ACC112 (cell line): Measurements from ENCODE around the gene RARS2.

Source experiments
- H2AFZ ChIP-seq: fragments of 200-600 bp; sonication (generic); one replicate; pipeline ENCODE4 v1.6.0; 2017; ENCODE audit warnings: antibody characterized with exemption, low read length; ENCODE audit not compliant: unreplicated experiment
- H3K27ac ChIP-seq: fragments of 200-600 bp; sonication (generic); 2 replicates; pipeline ENCODE4 v1.5.1; 2014; ENCODE audit warnings: low read depth, mild to moderate bottlenecking, antibody characterized with exemption, low read length, moderate library complexity
- H3K27me3 ChIP-seq: fragments of 200-600 bp; sonication (generic); 2 replicates; pipeline ENCODE4 v1.6.1; 2014; ENCODE audit warnings: mild to moderate bottlenecking, antibody characterized with exemption, low read length, moderate library complexity, mixed read lengths; ENCODE audit not compliant: insufficient read depth
- H3K36me3 ChIP-seq: fragments of 200-600 bp; sonication (generic); 2 replicates; pipeline ENCODE4 v1.6.1; 2016; ENCODE audit warnings: mild to moderate bottlenecking, antibody characterized with exemption, low read length, moderate library complexity, mixed read lengths; ENCODE audit not compliant: insufficient read depth
- H3K4me1 ChIP-seq: fragments of 200-600 bp; sonication (generic); one replicate; pipeline ENCODE4 v1.6.1; 2016; ENCODE audit warnings: low read length, mixed read lengths; ENCODE audit not compliant: insufficient read depth, unreplicated experiment, control insufficient read depth
- H3K4me3 ChIP-seq: fragments of 200-600 bp; sonication (generic); 2 replicates; pipeline ENCODE4 v1.5.1; 2014; ENCODE audit warnings: mild to moderate bottlenecking, low read depth, low read length
- H3K79me2 ChIP-seq: fragments of 200-600 bp; sonication (generic); one replicate; pipeline ENCODE4 v1.6.0; 2016; ENCODE audit warnings: low read length; ENCODE audit not compliant: control insufficient read depth, unreplicated experiment, insufficient read depth

The RARS2 gene

DNA sequence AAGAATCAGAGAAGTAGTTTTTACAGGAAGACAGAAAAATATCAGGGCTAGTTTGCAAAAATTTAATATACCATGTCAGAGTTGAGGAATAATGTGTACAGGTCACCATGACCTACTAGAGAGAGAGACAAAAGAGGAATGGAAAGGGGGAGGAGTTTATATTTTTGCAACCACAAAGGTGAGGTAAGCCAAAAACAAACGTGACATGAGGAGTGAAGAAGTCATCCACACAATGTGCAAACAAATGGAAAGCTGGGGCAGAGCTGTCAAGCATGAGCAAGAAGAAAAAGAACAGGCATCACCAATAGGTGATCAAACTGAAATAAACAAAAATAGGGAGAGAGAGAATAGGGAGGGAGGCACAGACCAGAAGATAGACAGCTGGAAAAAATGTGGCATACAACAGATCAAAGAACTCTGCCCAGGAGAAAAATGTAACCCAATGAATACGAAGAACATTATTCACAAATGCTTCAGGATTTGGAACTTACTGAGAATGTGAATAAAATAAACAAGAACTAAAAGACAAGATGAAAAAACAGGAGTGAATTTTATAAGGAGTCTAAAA, 15.5 kb downstream of the RARS2 start:
- Histone ChIP-seq H3K79me2 (peaks cover 76% of the 10 kb centered on the region), H3K36me3 (peaks cover 11% of the 10 kb centered on the region), H3K4me1 (peaks cover 15% of the 10 kb centered on the region), H3K27ac (no peak overlapping the region), H2AFZ (no peak overlapping the region), H3K4me3 (no peak overlapping the region), H3K27me3 (no peaks in the 10 kb centered on the region)

DNA sequence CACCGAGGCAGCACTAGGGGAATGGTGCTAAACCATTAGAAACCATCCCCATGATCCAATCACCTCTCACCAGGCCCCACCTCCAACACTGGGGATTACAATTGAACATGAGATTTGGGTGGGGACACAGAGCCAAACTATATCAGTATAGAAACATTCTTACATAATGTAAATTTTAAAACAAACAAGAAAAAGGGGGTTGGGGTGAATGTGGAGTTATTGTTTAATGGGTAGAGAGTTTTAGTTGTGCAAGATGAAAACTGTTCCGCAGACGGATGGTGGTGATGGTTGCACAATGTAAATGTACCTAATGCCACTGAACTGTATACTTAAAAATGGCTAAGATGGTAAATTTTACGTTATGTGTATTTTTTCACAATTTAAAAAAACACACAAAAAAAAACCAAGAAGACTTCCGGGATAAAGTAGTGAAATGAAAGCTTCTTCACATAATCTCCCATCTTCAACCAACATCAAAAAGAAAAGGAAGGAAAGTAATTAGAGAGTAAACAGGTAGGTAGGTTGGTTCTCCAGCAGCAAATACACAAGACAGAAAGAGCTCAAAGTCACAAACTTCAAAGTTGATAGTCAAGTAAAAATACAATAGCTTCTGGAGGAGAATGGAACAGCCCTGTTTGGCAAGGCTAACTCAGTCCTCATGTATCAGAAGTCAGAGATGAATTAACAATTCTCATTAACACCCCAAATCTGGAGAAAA, 16.3 kb downstream of the RARS2 start:
- H3K27me3 ChIP-seq, result no peaks in the 10 kb centered on the region
- H3K27ac ChIP-seq, result no peak overlapping the region
- H3K36me3 ChIP-seq, result peaks cover 14% of the 10 kb centered on the region
- no peak overlapping the region for H3K4me3 ChIP-seq
- peaks cover 75% of the 10 kb centered on the region for H3K79me2 ChIP-seq
- H2AFZ ChIP-seq, result no peak overlapping the region
- H3K4me1 ChIP-seq, result peaks cover 15% of the 10 kb centered on the region

DNA sequence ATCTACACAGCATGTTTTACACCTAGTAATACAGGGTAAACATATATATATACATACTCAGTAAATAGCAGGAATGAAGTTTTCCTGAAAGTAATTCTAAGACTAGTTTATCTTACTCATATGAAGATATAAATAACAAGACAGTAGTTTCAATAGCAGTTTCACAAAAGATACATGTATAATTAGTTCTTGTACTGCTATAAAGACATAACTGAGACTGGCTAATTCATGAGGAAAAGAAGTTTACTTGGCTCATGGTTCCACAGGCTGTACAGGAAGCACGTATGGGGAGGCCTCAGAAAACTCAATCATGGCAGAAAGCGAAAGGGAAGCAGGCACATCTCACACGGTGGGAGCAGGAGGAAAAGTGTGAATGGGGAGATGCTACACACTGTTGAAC, 16.9 kb downstream of the RARS2 start:
- peaks cover 15% of the 10 kb centered on the region for H3K4me1 ChIP-seq
- no peak overlapping the region for H3K27ac ChIP-seq
- no peak overlapping the region for H3K4me3 ChIP-seq
- peaks cover 14% of the 10 kb centered on the region for H3K36me3 ChIP-seq
- peaks cover 70% of the 10 kb centered on the region for H3K79me2 ChIP-seq
- H3K27me3 ChIP-seq, result no peaks in the 10 kb centered on the region
- no peak overlapping the region for H2AFZ ChIP-seq

DNA sequence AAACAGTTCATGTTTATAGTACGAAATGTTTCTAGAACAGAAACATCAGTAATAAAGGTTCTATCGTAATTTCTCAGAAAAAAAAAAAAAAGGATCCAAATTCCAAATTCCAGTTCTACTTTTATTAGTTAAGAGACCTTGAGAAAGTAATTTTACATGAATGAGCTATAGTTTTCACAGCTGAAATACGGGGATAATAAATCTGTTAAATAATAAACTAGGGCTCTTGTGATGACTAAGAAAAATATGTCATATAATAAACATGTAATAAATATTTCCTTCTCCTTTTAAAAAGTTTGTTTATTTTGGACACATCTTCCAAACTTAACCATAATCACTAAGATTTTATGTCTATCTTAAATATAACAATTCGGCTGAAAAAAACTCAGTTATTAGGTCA, 17.8 kb downstream of the RARS2 start:
- H3K27me3 ChIP-seq, result no peaks in the 10 kb centered on the region
- H3K79me2 ChIP-seq, result peaks cover 63% of the 10 kb centered on the region
- no peak overlapping the region for H3K4me3 ChIP-seq
- peaks cover 14% of the 10 kb centered on the region for H3K36me3 ChIP-seq
- H3K4me1 ChIP-seq, result peaks cover 15% of the 10 kb centered on the region
- no peak overlapping the region for H3K27ac ChIP-seq
- H2AFZ ChIP-seq, result no peak overlapping the region

DNA sequence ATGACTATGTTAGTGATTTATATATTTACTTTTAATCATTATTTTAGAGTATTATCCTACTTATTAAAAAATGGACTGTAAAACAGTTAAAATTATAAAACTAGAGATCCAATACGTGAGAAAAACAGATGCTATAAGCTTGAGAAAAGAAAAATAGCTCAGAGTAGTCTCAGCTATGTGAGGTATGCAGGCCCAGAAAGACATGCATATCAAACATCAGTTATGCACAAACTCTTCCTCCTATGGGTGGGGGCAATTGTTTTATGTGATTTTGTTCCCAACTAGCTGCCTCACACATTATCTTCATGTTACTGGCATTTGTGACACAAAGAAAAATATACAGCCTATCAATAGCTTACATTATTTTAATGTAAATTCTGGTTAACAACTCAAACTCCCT, 28.8 kb downstream of the RARS2 start:
- peaks cover 21% of the 10 kb centered on the region for H3K36me3 ChIP-seq
- peaks cover 10% of the 10 kb centered on the region for H3K79me2 ChIP-seq
- H3K4me3 ChIP-seq, result no peak overlapping the region
- no peaks in the 10 kb centered on the region for H3K4me1 ChIP-seq
- no peak overlapping the region for H3K27ac ChIP-seq
- no peak overlapping the region for H2AFZ ChIP-seq
- H3K27me3 ChIP-seq, result no peaks in the 10 kb centered on the region

DNA sequence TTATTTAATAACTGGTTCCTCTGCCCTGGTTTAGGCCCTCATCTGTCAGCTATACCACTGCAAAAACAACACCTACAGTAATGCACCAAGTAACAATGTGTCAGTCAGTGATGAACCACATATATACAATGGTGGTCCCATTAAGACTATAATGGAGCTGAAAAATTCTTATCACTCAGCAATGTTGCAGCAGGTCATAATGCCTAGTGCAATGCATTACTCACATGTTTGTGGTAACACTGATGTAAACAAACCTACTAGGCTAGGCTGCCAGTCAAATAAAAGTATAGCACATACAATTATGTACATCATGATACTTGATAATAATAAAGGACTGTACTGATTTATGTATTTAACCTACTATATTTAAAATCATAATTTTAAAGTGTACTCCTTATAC, 31.3 kb downstream of the RARS2 start:
- H2AFZ ChIP-seq, result no peak overlapping the region

DNA sequence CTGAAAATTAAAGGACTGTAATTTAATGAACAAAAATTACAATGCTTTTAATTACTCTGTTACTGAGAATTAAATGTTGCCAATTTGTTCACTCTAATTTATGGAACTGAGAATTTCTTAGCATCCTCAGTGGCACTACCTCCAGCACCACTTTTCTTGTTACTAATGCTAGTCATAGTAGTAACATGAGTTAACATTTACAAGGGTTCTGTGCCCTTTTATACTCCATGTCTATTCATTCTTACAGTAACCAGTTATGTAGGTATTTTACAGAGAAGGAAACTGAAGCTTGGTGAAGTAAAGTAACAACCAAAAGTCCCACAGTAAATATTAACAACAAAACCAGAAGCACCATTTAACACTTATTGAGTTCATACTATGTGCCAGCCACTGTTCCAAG, 34.3 kb downstream of the RARS2 start:
- Histone ChIP-seq H3K36me3 (peaks cover 18% of the 10 kb centered on the region), H3K27me3 (no peaks in the 10 kb centered on the region), H2AFZ (no peak overlapping the region), H3K4me1 (no peaks in the 10 kb centered on the region), H3K27ac (no peak overlapping the region), H3K79me2 (no peaks in the 10 kb centered on the region), H3K4me3 (no peak overlapping the region)

More for the DNA sequence above, 31.3 kb downstream of the RARS2 start:
- Histone ChIP-seq H3K4me3 (no peak overlapping the region), H3K4me1 (no peaks in the 10 kb centered on the region), H3K79me2 (no peaks in the 10 kb centered on the region), H3K27me3 (no peaks in the 10 kb centered on the region), H3K36me3 (peaks cover 24% of the 10 kb centered on the region), H3K27ac (no peak overlapping the region)

DNA sequence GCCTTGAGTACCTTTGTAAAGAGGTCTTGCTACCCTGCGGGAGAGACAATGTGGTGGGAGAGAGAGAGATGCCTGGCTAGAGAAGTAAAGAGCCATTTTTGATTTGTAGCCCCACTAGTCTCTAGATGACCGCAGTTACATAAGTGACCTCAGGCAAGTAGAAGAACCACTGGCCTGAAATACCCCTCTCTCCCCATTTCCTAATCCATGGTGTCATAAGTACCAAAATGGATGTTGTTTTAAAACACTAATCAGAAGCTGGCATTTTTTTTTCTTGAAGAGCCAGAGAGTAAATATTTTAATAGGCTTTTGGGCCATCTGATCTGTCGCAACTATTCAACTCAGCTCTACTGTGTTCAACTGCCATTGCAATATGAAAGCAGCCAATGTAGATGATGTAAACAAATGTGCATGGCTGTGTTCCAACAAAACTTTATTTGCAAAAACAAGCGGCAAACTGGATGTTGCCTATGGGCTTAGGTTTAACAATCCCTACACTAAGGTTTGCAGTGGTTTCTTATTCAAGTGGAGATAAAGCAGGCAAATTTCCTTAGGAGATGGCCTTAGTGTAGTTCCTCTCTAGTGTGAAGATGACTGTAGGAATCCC, 36.5 kb downstream of the RARS2 start:
- H3K36me3 ChIP-seq, result peaks cover 22% of the 10 kb centered on the region
- H2AFZ ChIP-seq, result no peak overlapping the region

DNA sequence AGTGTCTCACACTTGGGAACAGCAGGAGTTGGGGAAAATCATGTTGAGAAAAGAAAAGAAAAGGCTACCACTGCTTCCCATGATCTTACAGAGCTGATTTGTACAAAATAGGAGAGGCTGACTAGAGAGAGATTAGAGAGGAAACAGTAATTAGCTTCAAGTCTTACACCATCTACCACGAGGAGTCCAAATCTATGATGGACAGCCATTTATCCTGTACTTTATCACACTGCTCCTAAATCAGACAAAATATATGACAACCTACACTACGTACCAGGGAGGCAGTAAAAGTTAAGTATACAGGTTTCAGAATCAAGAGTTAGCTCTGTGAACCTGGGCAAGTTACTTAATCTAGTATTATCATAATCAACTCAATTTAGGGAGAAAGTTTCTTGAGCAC, 38.0 kb downstream of the RARS2 start:
- no peaks in the 10 kb centered on the region for H3K79me2 ChIP-seq
- H2AFZ ChIP-seq, result no peak overlapping the region
- no peaks in the 10 kb centered on the region for H3K27me3 ChIP-seq
- no peaks in the 10 kb centered on the region for H3K4me1 ChIP-seq
- H3K27ac ChIP-seq, result no peak overlapping the region
- H3K4me3 ChIP-seq, result no peak overlapping the region
- H3K36me3 ChIP-seq, result peaks cover 26% of the 10 kb centered on the region

More for the DNA sequence above, 36.5 kb downstream of the RARS2 start:
- no peaks in the 10 kb centered on the region for H3K4me1 ChIP-seq
- H3K27ac ChIP-seq, result no peak overlapping the region
- no peak overlapping the region for H3K4me3 ChIP-seq
- H3K79me2 ChIP-seq, result no peaks in the 10 kb centered on the region
- no peaks in the 10 kb centered on the region for H3K27me3 ChIP-seq

DNA sequence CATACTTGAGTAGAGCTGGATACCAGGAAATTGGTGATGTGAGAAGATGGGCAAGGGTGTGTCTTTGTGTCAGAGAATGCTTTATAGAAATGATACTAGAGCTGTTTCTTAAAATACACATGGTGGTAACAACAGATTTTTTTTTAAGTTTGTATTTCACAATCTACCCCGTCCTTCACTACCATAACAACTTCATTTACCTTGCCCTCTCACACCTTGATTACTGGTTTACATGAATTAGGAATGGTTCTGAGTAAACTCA, 45.4 kb downstream of the RARS2 start:
- Histone ChIP-seq H3K27ac (no peak overlapping the region), H2AFZ (no peak overlapping the region), H3K27me3 (no peaks in the 10 kb centered on the region), H3K36me3 (peaks cover 50% of the 10 kb centered on the region), H3K4me3 (no peak overlapping the region), H3K4me1 (no peaks in the 10 kb centered on the region), H3K79me2 (no peaks in the 10 kb centered on the region)
